Smooth muscle cell (in vitro differentiated cells): ENCODE results near the gene PARD6A. TPM values are rescaled to one million over a fixed set of nuclear protein-coding genes. Genes with fewer than 3 reads are reported as not detected.

ENCODE experiments used
- DNase-seq: peaks from one replicate; lab custom pipeline; 2025; ENCODE audit not compliant: unreplicated experiment; lab: John Stamatoyannopoulos, UW
- H2AFZ ChIP-seq: fragments of 200-600 bp; sonication (generic); 2 replicates; pipeline ENCODE4 v1.6.0; 2016; ENCODE audit warnings: antibody characterized with exemption, low read depth, mild to moderate bottlenecking
- H3F3A ChIP-seq: fragments of 200-600 bp; sonication (generic); 2 replicates; pipeline ENCODE4 v1.6.0; 2017; ENCODE audit warnings: antibody characterized with exemption, low read depth
- H3K27ac ChIP-seq: fragments of 200-600 bp; sonication (generic); 2 replicates; pipeline ENCODE4 v1.5.1; 2016; ENCODE audit warnings: low read depth, mild to moderate bottlenecking
- H3K27me3 ChIP-seq: fragments of 200-600 bp; sonication (generic); 2 replicates; pipeline ENCODE4 v1.6.1; 2016; ENCODE audit warnings: low read depth, mild to moderate bottlenecking
- H3K36me3 ChIP-seq: fragments of 200-600 bp; sonication (generic); 2 replicates; pipeline ENCODE4 v1.5.1; 2016; ENCODE audit warnings: low read depth
- H3K4me1 ChIP-seq: fragments of 200-600 bp; sonication (generic); 2 replicates; pipeline ENCODE4 v1.5.1; 2016; ENCODE audit warnings: low read depth
- H3K4me2 ChIP-seq: fragments of 200-600 bp; sonication (generic); 2 replicates; pipeline ENCODE4 v1.6.0; 2016; ENCODE audit warnings: mild to moderate bottlenecking
- H3K4me3 ChIP-seq: fragments of 200-600 bp; sonication (generic); 2 replicates; pipeline ENCODE4 v1.5.1; 2016; ENCODE audit warnings: mild to moderate bottlenecking
- H3K79me2 ChIP-seq: fragments of 200-600 bp; sonication (generic); 2 replicates; pipeline ENCODE4 v1.6.0; 2016; ENCODE audit warnings: low read depth, mild to moderate bottlenecking
- H3K9ac ChIP-seq: fragments of 200-600 bp; sonication (generic); 2 replicates; pipeline ENCODE4 v1.6.0; 2016; ENCODE audit warnings: low read depth
- H3K9me3 ChIP-seq: fragments of 200-600 bp; sonication (generic); replicated peaks from 2 replicates; pipeline ENCODE4 v1.5.1; 2016; ENCODE audit warnings: low read depth
- H4K20me1 ChIP-seq: fragments of 200-600 bp; sonication (generic); 2 replicates; pipeline ENCODE4 v1.6.0; 2016; ENCODE audit warnings: low read depth
- WGBS: methylation state at CpG from one replicate; pipeline ENCODE4 v1.1.7; 2016; ENCODE audit warnings: low lambda C conversion rate; 5-methylcytosine and 5-hydroxymethylcytosine counted together
- polyA plus RNA-seq: library from polyadenylated mRNA; unstranded; fragments of >200 nt; fragmentation: Nextera tagmentation; extraction: Ambion mirVana; gene quantifications from 2 replicates; pipeline ENCODE4 v1.2.1, GENCODE V29; 2016
- total RNA-seq: library from RNA; depleted of rRNA; stranded (reverse); fragments of >200 nt; gene quantifications from 2 replicates; pipeline ENCODE4 v1.2.3, GENCODE V29; 2014
- TF ChIP-seq, protein P1 (sequence below): fragments of 200-600 bp; sonication (generic); IDR thresholded peaks from 2 replicates; pipeline ENCODE4 v1.5.1; 2017; ENCODE audit warnings: borderline replicate concordance, mild to moderate bottlenecking, antibody characterized with exemption; ENCODE audit not compliant: insufficient read depth, poor library complexity, severe bottlenecking

Gene PARD6A
- total and polyA plus RNA-seq, 2 experiments from 2014 or later: 0.36 to 0.58 TPM

- Histone ChIP-seq H3K79me2 (no peaks in the 10 kb centered on the region), H3K9ac (no peak overlapping the region), H3K27me3 (peaks cover 54% of the 10 kb centered on the region), H2AFZ (no peak overlapping the region), H3K4me1 (no peaks in the 10 kb centered on the region), H3F3A (no peaks in the 10 kb centered on the region), H3K4me2 (no peak overlapping the region), H3K36me3 (no peaks in the 10 kb centered on the region), H3K4me3 (no peak overlapping the region), H3K27ac (no peak overlapping the region), H3K9me3 (no peaks in the 10 kb centered on the region), H4K20me1 (no peaks in the 10 kb centered on the region)
- no peak for DNase-seq
- TF ChIP-seq, protein P1, sequence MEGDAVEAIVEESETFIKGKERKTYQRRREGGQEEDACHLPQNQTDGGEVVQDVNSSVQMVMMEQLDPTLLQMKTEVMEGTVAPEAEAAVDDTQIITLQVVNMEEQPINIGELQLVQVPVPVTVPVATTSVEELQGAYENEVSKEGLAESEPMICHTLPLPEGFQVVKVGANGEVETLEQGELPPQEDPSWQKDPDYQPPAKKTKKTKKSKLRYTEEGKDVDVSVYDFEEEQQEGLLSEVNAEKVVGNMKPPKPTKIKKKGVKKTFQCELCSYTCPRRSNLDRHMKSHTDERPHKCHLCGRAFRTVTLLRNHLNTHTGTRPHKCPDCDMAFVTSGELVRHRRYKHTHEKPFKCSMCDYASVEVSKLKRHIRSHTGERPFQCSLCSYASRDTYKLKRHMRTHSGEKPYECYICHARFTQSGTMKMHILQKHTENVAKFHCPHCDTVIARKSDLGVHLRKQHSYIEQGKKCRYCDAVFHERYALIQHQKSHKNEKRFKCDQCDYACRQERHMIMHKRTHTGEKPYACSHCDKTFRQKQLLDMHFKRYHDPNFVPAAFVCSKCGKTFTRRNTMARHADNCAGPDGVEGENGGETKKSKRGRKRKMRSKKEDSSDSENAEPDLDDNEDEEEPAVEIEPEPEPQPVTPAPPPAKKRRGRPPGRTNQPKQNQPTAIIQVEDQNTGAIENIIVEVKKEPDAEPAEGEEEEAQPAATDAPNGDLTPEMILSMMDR: no peak
- 88% methylated on average over 34 of the region's 35 CpGs for WGBS
These were observed 11.9 kb upstream of the PARD6A start for GRCh38 chr16:67648764-67649407.

GRCh38 chr16:67649494-67649931 lies 11.2 kb upstream of the PARD6A start:
- DNase-seq: no peak
- H4K20me1 ChIP-seq: no peaks in the 10 kb centered on the region
- no peaks in the 10 kb centered on the region for H3K79me2 ChIP-seq
- no peaks in the 10 kb centered on the region for H3K9me3 ChIP-seq
- no peak overlapping the region for H2AFZ ChIP-seq
- no peak overlapping the region for H3K9ac ChIP-seq
- no peaks in the 10 kb centered on the region for H3K4me1 ChIP-seq
- 52% methylated on average over 26 of the region's 34 CpGs for WGBS
- no peak overlapping the region for H3K4me3 ChIP-seq
- TF ChIP-seq, protein P1: no peak
- no peaks in the 10 kb centered on the region for H3F3A ChIP-seq
- no peak overlapping the region for H3K4me2 ChIP-seq
- peaks cover 49% of the 10 kb centered on the region for H3K27me3 ChIP-seq
- H3K36me3 ChIP-seq: no peaks in the 10 kb centered on the region
- H3K27ac ChIP-seq: no peak overlapping the region

- no peak overlapping the region for H3K9ac ChIP-seq
- no peak for DNase-seq
- no peaks in the 10 kb centered on the region for H3K9me3 ChIP-seq
- H2AFZ ChIP-seq: no peak overlapping the region
- H3K36me3 ChIP-seq: no peaks in the 10 kb centered on the region
- H3F3A ChIP-seq: no peaks in the 10 kb centered on the region
- H4K20me1 ChIP-seq: no peaks in the 10 kb centered on the region
- peaks cover 43% of the 10 kb centered on the region for H3K27me3 ChIP-seq
- no peak overlapping the region for H3K27ac ChIP-seq
- no peaks in the 10 kb centered on the region for H3K79me2 ChIP-seq
- no peaks in the 10 kb centered on the region for H3K4me1 ChIP-seq
- no peak overlapping the region for H3K4me2 ChIP-seq
- WGBS: 80% methylated on average over 8 of the region's 8 CpGs
- no peak overlapping the region for H3K4me3 ChIP-seq
- TF ChIP-seq, protein P1: no peak
These were observed 10.7 kb upstream of the PARD6A start for GRCh38 chr16:67650023-67650422.

- DNase-seq: no peak
- Histone ChIP-seq H3K4me1 (no peaks in the 10 kb centered on the region), H3K79me2 (no peaks in the 10 kb centered on the region), H3K9me3 (no peaks in the 10 kb centered on the region), H3K9ac (no peak overlapping the region), H3K27me3 (peaks cover 34% of the 10 kb centered on the region), H3K36me3 (no peaks in the 10 kb centered on the region), H3K27ac (no peak overlapping the region), H2AFZ (no peak overlapping the region), H3K4me2 (no peak overlapping the region), H3F3A (no peaks in the 10 kb centered on the region), H3K4me3 (no peak overlapping the region), H4K20me1 (no peaks in the 10 kb centered on the region)
- 92% methylated on average over 6 of the region's 7 CpGs for WGBS
- TF ChIP-seq, protein P1: no peak
These were observed 9.7 kb upstream of the PARD6A start for GRCh38 chr16:67651039-67651438.
